ENCODE results near the gene POLR1G. TPM values are rescaled to one million over a fixed set of nuclear protein-coding genes. Genes with fewer than 3 reads are reported as not detected.
"Not testable (repeated sequence)": the region's sequence is repeated elsewhere in the genome, so short reads cannot be mapped to it uniquely, and the experiment has no call there.

POLR1G gene
- total RNA-seq, 1 experiment from 2014 or later = 6.2 TPM

DNA sequence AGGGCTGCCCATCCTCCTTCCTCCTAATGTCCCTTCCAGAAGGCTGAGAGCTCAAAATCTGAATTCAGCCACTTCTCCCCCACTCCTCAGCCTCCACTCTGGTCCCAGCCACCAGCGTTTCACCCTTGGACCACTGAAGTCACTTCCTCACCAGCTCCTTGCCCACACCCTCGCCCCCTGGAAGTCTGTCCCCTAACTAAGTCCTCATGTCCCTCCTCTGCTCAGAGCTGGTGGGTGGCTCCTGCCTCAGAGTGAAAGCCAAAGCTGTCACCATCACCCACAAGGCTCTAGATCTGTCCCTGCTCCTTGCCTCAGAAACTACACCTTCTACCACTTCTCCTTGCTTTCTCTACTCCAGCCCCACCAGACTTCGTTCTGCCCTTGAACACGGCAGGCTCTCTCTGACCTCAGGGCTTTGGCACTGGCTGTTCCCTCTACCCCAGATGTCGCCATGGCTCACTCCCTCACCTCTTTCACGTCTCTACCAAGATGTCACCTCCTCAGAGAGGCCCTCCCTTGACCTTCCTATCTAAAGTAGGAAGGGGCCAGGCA, 15.6 kb downstream of the POLR1G start:
- no peak for DNase-seq (ENCODE audit: low read depth)

DNA sequence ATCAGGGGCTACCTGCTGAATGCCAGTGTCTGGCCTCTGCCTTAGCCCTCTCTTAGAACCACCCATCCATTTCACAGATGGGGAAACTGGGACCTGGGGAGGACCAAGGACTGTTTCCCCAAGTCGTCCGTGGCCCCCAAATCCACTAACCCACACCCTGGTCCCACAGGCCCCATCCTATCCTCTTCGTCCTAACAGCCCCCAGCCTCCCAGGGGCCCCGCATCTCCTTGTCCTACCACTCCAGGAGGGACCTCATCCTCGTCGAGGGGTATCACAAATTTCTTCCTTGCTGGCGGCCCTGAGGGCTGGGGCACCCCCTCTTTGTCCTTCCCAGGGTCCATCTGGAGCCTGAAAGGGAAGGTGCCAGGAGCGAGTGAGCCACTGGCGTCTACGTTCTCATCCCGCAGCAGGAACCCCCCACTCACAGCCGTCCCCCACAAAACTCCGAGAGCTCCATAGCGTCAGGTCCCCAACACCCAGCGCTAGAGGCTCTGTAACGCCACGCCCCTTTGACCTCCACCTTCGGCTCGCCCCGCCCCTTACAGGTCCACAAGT, 16.7 kb downstream of the POLR1G start:
- no peak for DNase-seq (ENCODE audit: low read depth)

DNA sequence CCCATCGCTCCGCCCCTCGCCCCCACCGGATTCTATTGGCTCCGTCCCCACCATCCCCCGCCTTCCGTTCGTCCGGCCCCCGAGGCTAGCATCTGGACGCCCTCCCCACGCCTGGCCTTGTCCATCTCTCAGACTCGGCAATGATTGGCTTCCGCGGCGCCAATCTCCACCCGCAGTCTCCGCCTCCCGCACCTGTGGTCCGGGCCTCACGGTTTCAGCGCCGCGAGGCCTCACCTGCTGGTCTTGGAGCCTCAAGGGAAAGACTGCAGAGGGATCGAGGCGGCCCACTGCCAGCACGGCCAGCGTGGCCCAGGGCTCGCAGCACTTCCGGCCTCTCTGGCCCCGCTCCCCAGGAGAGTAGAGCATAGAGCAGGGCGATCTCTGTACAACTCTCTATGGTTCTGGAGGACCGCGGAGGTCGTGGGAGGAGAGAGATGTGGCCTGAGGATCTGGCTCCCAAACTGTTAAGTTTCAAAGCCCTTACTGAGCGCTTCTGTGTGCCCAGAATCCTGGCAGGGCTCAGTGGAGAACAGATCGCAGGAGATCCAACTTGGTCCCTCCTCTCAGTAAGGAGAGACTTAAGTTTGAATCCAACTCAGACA, 17.2 kb downstream of the POLR1G start, which contains the start of gene ERCC1:
TSS of gene ERCC1 (minus strand) at position 329 of the 602 bp plus-strand sequence. CDS start 543 bp downstream, outside the sequence.
- DNase-seq (ENCODE audit: low read depth) = peak; percentile 96

DNA sequence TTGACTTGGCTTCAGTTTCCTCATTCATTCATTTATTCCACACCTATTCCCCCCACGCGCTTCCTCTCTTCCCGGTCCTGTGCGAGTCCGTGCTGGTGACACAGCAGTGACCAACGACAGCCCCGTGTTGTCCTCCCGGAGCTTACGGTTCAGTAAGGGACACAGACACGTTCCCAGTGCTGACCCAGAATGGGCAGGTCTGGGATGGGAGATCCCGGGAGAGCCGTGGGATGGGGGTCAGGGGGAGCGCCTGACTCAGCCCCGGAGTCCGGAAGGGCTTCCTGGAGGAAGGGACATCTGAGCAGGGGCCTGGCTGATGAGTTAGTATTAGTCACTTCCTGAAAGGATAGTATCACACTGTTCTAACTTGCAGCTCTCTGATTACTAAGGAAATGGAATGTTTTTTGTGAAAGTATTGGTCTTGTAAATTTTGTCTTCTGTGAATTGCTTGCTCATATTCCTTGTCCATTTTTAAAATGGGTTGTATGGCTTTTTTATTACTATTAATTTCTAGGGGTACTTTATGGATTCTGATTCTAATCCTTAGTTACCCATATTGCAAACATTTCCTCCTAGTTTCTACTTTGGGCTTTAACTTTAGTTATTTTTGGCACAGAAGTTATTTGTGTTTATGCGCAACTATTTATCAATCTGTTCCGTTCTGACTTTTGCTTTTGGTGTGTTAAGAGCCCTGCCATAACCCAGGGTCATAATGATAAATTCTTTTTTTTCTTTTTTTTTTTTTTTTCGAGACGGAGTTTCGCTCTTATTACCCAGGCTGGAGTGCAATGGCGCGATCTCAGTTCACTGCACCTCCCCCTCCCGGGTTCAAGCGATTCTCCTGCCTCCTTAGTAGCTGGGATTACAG, 18.0 kb downstream of the POLR1G start:
- DNase-seq (ENCODE audit: low read depth) = peak; percentile 97

DNA sequence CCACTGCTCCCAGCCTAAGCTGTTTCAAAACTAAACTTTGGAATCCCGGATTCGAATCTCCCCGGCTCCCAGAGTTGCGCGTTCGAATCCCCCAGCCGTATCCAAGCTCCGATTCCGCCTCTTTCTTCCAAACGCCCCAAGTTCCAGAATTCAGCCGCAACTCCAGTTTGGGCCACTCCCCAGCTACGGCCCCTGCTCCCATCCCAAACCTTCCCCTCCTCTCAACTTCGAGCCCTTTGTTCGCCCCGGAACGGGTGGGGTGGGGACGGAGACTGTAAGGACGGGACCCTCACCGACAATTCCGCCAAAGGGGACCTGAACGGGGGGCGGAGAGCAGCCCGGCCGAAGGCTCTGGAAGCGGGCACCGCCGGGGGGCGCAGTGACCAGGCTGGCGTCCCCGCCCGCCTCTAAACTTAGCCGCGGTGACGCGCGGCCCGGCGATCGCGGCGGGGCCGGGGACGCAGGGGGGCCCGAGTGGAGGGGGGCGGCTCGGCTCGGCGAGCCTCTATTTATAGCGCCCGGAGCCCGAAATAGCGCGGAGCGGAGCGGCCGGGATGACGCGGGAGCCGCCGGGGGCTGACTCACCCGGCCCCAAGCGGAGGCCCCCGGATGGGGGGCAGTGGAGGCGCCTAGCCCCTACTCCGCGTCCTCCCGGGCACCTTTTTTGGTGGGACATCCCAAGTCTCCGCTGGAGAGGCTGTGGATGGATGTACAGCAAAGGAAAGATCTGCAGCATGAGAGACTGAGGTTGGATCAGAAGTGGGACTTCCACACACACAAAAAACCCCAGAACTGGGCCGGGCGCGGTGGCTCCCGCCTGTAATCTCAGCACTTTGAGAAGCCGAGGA, 22.2 kb downstream of the POLR1G start:
- DNase-seq (ENCODE audit: low read depth) = peak; percentile 79

DNA sequence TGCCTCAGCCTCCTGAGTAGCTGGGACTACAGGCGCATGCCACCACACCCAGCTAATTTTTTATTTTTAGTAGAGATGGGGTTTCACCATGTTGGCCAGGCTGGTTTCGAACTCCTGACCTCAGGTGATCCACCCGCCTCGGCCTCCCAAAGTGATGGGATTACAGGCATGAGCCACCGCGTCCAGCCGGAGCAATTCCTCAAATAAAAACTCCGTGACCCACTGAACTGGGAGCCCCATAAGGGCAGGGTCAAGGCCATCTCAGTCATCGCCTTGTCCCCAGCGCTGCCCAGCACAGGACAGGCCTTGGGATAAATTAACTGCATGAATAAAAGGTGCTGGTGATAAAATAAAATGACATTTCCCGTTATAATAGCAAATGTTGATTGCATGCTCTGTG, 23.5 kb downstream of the POLR1G start:
- not testable (repeated sequence) for DNase-seq (ENCODE audit: low read depth)

DNA sequence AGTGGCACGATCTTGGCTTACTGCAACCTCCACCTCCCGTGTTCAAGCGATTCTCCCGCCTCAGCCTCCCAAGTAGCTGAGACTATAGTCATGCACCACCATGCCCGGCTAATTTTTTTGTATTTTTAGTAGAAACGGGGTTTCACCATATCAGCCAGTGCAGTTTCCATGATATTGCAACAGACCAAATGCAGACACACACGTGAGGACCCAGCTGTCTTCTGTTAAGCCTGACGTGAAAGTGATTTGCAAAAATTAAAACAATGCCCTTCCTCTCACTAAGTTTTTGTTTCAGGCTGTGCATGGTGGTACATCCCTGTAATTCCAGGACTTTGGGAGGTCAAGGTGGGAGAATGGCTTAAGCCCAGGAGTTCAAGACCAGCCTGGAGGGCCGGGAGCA, 24.6 kb downstream of the POLR1G start:
- DNase-seq (ENCODE audit: low read depth) = not testable (repeated sequence)

DNA sequence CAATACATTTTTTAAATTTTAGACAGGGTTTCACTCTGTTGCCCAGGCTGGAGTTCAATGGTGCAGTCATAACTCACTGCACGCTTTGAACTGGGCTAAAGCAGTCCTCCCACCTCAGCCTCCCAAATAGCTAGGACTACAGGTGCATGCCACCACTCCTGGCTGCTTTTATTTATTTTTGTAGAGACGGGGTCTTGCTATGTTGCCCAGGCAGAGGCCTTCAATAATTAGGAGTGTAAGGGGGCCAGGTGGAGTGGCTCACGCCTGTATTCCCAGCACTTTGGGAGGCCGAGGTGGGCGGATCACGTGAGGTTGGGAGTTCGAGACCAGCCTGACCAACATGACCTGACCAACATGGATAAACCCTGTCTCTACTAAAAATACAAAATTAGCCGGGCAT, 26.1 kb downstream of the POLR1G start:
- not testable (repeated sequence) for DNase-seq (ENCODE audit: low read depth)

DNA sequence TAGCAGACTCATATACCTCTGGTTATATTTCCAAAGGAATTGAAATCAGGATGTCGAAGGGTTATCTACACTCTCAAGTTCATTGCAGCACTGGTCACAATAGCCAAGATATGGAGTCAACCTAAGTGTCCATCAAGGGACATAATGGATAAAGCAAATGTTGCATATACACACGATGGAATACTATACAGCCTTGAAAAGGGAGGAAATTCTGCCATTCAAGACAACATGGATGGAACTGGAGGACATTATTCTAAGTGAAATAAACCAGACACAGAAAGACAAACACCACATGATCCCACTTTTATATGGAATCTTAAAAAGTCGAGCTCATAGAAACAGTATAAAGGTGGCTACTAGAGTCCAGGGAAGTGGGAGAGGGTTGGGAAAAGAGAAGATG, 30.9 kb downstream of the POLR1G start:
- no peak for DNase-seq (ENCODE audit: low read depth)

DNA sequence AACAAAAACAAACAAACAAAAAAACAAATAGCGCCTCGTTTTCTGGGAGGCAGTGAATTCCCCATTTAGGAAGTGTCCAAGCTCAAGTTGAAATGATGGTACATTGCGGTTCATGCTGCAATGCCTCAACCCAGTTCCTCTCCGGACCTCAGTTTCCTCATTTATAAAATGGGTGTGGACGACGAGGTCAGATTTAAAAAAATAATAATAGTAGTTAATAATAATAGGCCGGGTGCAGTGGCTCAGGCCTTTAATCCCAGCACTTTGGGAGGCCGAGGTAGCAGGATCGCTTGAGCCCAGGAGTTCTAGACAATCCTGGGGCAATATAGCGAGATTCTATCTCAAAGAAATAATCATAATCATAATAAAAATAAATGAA, 32.7 kb downstream of the POLR1G start:
- DNase-seq (ENCODE audit: low read depth) = no peak

DNA sequence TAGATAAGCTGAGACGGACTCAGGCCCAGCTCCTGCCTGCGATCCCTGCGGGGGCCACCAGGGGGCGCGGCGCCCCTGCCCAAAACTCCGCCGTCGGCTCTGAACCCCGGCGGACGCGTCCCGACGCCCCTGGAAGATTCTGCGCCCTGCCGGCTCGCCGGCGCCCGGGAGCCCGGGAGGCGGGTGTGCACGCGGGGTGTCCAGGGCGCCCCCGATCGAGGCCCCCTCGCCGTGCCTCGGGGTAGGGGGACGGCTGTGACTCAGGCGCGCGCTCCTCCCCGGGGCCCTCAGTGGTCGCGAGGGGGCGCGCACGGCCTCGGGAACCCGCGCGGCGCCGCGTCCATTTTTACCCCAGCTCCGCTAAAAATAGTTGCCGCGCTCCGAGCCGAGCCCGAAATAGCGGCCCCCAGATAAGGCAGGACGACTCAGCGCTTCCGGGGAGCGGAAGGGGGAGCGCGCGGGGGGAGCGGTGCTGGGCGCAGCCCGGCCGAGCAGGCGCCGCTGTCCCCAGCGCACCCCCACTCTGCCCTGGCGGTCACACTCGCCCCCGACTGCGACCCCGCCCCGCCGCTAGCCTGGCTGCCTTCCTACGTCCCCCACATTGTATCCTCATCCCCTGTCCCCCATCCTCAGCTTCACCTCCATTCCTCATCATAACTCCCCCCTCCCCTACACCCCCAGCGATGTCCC, 33.3 kb downstream of the POLR1G start:
- DNase-seq (ENCODE audit: low read depth) = peak; percentile 88

DNA sequence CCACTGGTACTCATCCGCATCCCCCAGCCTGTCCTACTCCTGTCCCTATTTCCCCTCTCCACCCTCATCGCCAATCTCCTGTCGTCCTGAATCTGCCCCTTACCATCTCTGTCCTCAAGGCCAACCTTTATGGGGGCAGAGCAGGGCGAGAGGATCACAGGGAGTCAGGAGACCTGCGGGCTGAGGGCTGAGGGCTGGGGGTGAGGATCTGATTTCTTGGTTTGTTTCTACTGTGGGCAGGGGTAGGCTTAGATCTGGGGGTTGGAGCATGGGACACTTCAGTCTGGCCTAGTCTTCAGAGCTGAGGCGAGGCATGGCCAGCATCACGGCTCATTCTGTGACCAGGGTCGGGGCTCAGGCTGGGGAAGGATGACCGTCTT, 33.8 kb downstream of the POLR1G start:
- no peak for DNase-seq (ENCODE audit: low read depth)

DNA sequence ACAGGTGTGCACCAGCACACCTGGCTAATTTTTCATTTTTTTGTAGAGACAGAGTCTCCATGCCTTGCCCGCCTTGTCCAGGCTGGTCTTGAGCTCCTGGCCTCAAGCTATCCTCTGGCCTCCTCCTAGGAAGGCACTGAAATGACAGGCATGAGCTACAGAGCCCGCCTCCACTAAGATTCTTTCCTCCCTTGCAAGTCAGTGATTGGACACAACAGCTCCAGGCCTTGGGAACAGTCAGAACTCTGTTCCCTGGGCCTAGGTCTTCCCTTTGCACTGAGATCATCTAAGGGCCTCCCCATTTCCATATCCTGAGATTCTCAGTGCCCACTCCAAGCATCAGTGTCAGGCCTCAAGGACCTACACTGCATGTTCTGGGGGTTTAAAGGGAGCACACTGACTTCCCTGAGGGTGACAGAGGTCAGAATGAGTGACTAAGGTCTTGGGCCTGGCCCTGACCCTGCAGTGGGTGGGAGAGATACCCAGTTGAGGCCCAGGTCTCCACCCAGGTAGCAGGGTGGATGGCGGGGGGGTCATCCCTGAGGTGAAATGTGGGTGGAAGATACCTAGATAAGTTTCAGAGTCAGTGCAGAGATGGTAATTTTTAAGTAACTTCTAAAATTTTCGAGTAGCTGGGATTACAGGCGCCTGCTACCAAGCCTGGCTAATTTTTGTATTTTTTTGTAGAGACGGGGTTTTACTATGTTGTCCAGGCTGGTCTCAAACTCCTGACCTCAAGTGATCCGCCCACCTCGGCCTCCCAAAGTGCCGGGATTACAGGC, 34.6 kb downstream of the POLR1G start:
- peak; percentile 44 for DNase-seq (ENCODE audit: low read depth)

DNA sequence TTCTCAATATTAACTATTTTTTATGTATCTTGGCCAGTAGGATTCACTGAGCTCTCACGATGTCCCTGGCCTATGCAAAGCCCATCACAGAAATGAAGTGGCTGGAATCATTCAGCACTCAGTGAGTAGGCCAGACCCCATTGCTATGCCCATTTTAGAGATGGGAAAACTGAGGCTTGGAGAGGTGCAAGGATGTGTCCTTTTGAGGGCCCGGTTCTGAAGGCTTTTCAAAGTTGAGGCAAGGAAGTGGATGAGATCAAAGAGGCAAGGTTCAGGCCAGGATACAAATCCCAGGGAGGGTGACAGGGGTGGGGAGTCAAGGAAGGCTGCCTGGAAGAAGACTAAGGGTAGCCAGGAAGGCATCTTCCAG, 35.9 kb downstream of the POLR1G start:
- DNase-seq (ENCODE audit: low read depth) = no peak

DNA sequence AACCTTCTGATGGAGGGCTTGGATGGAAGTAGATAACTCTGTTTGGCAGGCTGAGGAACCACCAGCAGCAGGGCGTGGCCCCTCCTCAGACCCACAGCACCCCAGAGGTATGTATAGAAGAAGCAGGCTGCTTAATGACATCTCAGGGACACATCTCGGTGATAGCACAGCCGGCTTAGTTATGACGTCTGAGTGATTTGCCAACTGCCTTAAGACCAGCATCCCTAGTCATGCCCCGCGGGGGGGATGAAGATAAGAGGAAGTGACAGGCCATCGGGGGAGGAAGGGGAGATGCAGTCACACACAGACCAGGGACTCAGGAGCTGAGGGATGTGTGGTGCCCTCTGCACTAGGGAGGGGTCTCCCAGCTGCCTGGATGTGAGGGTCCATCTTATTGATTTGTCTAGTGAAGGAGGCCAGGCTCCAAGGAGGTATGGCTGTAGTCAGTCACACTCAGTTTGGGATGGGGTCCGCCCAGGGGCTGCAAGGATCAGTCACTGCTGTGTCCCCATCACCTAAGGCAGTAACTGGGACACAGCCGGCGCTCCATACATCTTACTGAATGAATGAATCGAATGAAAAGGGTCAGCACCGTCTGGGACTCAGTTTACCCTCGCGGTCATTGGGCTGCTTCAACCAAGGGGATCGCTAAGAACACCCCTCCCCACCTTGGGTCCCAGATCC, 36.5 kb downstream of the POLR1G start:
- DNase-seq (ENCODE audit: low read depth) = peak; percentile 73

DNA sequence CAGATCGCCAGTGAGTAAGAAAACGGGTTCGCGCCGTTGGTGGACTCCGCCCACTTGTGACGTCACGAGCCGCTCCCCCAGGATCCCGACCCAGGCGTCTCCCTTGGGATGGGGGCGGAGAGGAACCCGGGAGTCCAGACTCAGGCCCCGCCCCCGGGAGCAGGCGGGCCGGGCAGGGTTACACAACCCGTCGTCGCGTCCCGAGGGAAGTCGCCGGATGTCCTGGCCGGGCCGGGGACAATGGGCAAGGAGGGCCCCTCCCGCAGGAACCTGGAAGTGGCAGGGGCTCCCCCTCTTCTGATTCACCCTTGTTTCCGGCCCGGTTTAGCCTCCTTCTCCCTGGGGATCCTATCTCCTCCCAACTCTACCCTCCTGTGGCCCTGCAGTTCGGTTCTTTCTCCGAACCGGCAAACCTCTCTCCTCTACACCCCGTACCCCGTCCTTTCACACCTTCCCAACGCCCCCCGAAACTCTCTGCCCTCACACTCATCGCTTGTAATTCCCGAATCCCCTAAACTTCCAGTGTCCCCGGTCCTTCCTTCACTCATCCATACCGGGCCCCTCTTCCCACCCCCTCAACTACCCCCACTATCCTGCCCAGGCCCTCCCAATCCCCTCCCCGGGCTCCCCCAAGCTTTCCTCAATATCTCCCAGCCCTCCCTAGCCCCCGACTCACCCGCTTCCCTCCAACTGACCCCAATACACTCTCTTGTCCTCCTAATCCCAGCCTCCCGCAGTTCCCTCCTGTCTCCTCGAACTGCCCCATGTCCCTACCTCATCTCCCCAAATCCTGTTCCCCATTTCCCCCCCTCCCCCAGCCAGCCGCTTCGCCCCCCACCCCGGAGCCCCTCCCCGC, 37.2 kb downstream of the POLR1G start:
- DNase-seq (ENCODE audit: low read depth) = peak; percentile 96

DNA sequence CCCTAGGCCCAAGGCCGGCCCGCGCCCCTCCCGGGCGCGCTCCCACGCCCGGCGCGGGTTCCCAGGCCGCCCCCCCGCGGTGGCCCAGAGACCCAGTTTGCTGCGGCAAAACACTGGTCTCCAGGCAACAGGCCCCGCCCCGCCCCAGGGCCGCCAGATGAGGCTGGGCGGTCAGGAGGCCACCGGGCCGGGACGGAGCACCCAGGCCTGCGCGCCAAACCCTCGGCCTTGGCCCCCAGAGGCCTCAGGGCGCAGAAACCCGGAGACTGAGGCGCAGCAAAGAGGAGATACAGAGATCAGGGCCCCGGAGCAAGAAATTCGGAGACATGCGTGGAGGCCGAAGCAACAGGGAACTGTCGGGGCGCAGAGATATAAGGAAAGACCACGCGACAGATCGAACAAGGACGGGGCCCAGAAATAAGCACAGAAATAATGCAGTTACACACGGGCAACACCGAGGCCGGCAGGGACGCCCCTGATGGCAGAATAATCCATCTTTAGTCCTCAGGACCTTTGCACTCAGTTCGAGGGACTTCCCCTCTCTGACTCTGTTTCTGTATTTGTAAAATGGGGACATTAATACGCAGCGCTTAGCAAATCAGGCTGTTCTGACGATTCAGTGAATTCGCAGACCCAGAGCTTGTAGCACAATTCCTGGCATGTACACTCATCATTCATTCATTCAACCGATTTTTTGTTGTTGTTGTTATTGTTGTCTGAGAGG, 38.0 kb downstream of the POLR1G start:
- DNase-seq (ENCODE audit: low read depth) = peak; percentile 89

DNA sequence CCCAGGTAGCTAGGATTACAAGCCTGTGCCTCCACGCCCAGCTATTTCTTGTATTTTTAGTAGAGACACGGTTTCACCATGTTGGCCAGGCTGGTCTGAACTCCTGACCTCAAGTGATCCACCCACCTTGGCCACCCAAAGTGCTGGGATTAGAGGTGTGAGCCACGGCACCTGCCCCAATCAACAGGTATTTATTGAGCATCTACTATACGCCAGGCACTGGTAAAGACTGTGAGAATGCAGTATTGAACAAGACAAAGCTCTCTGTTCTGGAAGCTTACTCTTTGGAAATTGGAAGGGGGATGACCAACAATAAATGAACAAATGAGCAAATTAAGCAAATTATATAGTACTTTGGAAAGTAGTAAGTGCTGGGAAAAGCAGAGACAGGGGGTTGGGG, 38.7 kb downstream of the POLR1G start:
- DNase-seq (ENCODE audit: low read depth) = no peak

All from RPMI7951 (cell line).